Activated CD8-positive, alpha-beta memory T cell treated with anti-CD3 and anti-CD28 coated beads for 48 hours (primary cell): ENCODE measurements around the gene KRTAP5-8.
"Not testable (repeated sequence)": the region's sequence is repeated elsewhere in the genome, so short reads cannot be mapped to it uniquely, and the experiment has no call there.

Experiments used
- DNase-seq, 3 experiments: peaks; one replicate each; pipeline ENCODE4 v3.0.0-alpha.2; 2020; ENCODE audit warnings: low read depth in 2 of 3, low spot score in 2 of 3

KRTAP5-8 gene

GRCh38 chr11:71537977-71538665 lies at the start of gene KRTAP5-8:
Gene KRTAP5-8, plus strand, starts transcription at chr11:71538025. Its CDS starts 31 bp downstream, at chr11:71538056.
- DNase-seq = not testable (repeated sequence)

- no peak for DNase-seq
Observed at GRCh38 chr11:71488681-71489270, 49.0 kb upstream of the KRTAP5-8 start.

- DNase-seq = peak; percentile 18 to 47 (median 33)
Observed at GRCh38 chr11:71489311-71490043, 48.3 kb upstream of the KRTAP5-8 start.

- DNase-seq = no peak
Observed at GRCh38 chr11:71490044-71490730, 47.6 kb upstream of the KRTAP5-8 start.

- no peak for DNase-seq
Observed at GRCh38 chr11:71490731-71491390, 47.0 kb upstream of the KRTAP5-8 start.

- DNase-seq = no peak
Observed at GRCh38 chr11:71491531-71491930, 46.3 kb upstream of the KRTAP5-8 start.

- DNase-seq = no peak
Observed at GRCh38 chr11:71491940-71492339, 45.9 kb upstream of the KRTAP5-8 start.

- no peak for DNase-seq
Observed at GRCh38 chr11:71495286-71496230, 42.3 kb upstream of the KRTAP5-8 start.

GRCh38 chr11:71496421-71496820 lies 41.4 kb upstream of the KRTAP5-8 start:
- DNase-seq = no peak

GRCh38 chr11:71498091-71498490 lies 39.7 kb upstream of the KRTAP5-8 start:
- no peak for DNase-seq

- DNase-seq = no peak
Observed at GRCh38 chr11:71499125-71499524, 38.7 kb upstream of the KRTAP5-8 start.

GRCh38 chr11:71499546-71499945 lies 38.3 kb upstream of the KRTAP5-8 start:
- DNase-seq = no peak

GRCh38 chr11:71500601-71501021 lies 37.2 kb upstream of the KRTAP5-8 start:
- no peak for DNase-seq

GRCh38 chr11:71501071-71501985 lies 36.5 kb upstream of the KRTAP5-8 start:
- no peak for DNase-seq

GRCh38 chr11:71502026-71502425 lies 35.8 kb upstream of the KRTAP5-8 start:
- DNase-seq = no peak

GRCh38 chr11:71502871-71503435 lies 34.9 kb upstream of the KRTAP5-8 start:
- no peak for DNase-seq

GRCh38 chr11:71504531-71504930 lies 33.3 kb upstream of the KRTAP5-8 start:
- no peak for DNase-seq

GRCh38 chr11:71505001-71505400 lies 32.8 kb upstream of the KRTAP5-8 start:
- no peak for DNase-seq

- no peak for DNase-seq
Observed at GRCh38 chr11:71505781-71506180, 32.0 kb upstream of the KRTAP5-8 start.
